Middle frontal gyrus (tissue), 1 donor: ENCODE measurements around the gene RNF151.
"Not testable (repeated sequence)": the region's sequence is repeated elsewhere in the genome, so short reads cannot be mapped to it uniquely, and the experiment has no call there.

Experiments used
- DNase-seq: peaks from one replicate; pipeline ENCODE4 v3.0.0-alpha.2; 2015; ENCODE audit warnings: low spot score; ENCODE audit errors: extremely low spot score

Gene RNF151

GRCh38 chr16:1966460-1966859 is at the start of gene RNF151:
TSS of gene RNF151 (plus strand) at chr16:1966856. CDS start at chr16:1966882, 26 bp downstream.
- no peak for DNase-seq

DNA sequence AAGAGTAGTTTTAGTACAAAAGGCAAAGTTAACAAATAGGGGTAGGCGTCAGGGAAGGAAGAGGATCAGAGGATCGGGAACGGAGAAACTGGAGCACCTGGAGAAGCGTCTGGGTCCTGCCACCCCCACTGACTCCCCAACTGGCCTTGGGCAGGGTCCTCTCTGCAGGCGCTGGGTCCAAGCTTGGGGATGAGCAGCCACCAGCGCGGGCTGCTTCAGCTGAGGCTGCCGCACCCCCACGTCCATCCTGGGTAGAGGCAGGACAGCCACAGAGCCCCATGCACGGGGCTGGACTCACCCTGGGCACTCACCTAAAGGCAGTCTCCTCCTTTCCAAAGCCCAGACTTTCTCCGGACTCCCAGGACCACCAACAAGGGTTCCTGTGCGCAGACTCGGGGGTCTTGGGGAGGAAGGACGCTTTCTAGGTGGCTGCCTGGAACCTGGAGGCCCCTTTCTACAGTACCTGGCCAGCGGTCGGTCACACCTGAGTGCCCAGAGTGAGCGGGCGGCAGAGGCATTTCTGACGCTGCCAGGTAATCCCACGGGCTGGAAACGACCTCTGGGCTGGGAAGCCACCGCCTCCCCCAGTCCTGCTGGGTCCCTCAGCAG is 49.5 kb upstream of the RNF151 start:
- no peak for DNase-seq

DNA sequence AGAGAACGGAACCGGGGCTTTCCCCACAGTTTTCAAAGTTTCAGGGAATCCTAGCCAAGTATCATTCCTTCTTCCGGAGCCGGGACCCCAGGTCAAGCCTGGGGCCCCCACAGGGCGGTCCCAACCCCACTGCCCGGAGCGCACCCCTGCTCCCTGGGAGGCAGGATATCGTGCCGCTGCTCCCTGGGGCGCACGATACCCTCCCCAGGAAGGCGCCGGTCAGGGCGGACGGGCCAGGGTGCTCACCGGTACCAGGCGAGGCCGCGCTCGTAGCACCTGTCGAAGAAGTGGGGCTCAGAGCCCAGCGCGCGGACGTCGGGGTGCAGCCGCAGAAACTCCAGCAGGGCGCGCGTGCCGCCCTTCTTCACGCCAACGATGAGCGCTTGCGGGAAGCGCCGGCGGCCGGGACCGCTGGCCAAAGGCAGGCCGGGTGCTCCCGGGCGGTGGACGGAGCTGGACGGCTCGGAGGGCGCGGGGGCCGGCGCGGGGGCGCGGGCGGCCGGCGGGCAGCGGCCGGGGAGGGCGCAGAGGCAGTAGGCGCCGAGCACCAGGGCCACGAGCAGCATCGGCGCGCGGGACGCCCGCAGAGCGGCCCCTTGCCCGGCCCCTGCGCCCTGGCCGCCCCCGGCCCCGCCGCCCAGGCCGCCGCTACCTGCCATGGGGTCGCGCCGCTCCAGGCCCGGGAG is 48.8 kb upstream of the RNF151 start:
- no peak for DNase-seq

DNA sequence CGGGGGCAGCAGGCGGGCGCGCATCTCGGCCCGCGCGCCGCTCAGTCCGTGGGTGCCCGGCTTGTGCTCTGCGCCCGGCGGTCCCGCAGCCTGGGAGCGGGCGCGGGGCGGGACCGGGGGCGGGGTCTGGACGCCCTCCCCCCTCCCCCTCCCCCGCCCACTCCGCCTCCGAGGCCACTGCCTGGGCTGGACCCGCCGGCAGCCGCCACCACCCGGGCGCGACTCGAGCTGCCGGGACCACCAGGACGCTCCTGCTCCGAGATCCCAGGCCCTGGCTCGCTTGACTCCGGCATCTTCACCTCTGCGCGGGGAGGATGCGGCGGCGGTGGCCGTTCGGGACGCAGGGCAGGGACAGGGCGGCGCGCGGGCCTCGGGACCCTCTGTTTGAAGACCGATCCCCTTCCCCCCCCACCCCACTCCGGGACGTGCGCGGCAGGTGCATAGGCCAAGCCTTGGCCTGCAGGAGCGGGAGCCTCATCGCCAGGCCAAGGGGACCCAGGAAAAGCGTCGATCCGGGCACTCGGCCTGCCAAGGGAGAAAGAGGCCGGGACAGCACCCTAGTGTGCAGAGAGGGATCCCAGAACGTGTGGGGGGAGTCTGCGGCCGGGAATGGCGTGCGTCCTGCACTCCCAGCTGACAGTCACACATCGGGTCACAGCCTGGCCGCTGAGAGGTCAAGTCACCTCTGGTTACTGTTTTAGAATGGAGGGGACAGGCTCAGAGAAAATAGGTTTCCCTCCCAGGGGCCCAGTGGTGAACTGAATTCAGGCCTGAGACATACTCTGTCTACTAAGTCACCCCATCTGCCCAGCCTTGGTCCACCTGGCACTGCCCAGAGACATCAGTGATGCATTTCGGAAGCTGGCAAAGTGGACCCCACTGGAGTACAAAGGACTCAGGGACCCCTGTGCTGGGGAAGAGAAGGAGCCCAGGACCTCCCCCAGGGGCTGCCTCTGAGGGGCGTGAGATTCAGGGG is 48.0 kb upstream of the RNF151 start, which contains the start of gene HS3ST6:
HS3ST6 (minus strand) TSS at position 65 of the 976 bp plus-strand sequence. CDS start 92 bp downstream, outside the sequence.
- no peak for DNase-seq

GRCh38 chr16:1919327-1919998 is 47.2 kb upstream of the RNF151 start:
- no peak for DNase-seq

- not testable (repeated sequence) for DNase-seq
Observed at GRCh38 chr16:1920122-1920521, 46.5 kb upstream of the RNF151 start.

DNA sequence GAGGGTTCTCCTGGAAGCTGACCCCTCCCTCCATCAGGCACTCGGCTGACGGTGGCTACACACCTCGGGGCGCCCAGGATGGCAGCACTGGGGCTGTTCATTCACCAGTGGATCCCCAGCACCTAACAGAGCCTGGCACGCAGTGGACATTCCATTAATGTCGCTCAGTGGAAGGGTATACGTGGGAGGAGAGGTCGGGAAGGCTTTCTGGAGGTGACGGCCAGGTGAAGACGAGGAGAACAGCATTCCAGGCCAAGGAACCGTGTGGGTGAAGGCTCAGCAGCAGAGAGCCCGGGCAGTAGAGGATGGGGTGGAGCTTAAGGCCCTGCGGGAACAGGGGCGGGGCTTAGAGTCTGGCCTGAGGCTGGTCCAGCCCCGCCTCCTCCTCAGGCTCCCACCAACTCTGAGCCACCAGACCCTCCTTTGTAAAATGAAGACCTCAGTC is 45.9 kb upstream of the RNF151 start:
- no peak for DNase-seq

GRCh38 chr16:1922357-1922756 is 44.3 kb upstream of the RNF151 start:
- DNase-seq: no peak

DNA sequence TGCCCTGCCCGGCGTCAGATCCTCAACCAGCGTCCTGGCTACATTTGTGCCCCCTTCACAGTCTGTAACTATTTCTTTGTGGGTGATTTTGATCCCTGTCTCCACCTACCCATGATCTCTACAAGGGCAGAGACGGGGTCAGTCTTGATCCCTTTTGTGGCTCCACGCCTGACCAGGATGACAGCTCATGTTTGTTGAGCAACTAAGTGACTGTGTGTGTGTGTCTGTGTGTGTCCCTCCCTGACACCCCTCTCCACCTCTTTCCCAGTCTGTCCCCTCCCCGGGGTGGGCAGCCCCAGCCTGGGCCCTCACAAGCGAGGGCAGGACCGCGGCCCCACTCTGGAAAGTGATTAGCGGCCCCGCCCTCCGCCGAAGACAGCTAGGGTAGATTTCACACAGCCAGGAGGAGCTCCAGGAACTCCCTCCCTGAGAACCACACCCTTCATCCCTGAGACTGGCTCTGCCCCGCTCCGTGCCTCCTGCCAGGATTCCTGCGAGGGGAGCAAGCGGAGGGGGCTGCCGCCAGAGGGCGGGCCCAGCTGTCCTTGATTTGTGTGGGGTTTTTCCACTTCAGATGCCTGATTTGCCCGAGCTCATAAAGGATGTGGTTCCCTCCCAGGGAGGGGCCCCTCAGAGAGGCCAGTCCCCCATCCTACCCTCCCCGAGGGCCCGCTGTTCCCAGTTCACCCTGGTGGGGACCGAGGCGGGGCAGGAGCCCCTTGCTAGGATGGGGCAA is 43.2 kb upstream of the RNF151 start:
- DNase-seq: no peak

DNA sequence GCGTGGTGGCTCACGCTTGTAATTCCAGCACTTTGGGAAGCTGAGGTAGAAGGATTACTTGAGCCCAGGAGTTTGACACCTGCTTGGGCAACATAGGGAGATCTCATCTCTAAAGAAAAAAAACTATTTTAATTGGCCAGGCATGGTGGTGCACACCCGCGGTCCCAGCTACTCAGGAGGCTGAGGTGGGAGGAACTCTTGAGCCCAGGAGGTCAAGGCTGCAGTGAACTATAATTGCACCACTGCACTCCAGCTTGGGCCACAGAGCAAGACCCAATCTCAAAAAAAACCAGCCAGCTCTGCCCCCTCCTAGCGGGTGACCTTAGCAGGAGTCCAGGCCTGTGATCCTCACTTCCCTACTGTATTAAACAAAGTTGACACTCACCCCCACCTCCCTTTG is 42.6 kb upstream of the RNF151 start:
- no peak for DNase-seq

- no peak for DNase-seq
Observed at GRCh38 chr16:1926271-1926670, 40.4 kb upstream of the RNF151 start.

GRCh38 chr16:1929105-1929504 is 37.6 kb upstream of the RNF151 start:
- no peak for DNase-seq

DNA sequence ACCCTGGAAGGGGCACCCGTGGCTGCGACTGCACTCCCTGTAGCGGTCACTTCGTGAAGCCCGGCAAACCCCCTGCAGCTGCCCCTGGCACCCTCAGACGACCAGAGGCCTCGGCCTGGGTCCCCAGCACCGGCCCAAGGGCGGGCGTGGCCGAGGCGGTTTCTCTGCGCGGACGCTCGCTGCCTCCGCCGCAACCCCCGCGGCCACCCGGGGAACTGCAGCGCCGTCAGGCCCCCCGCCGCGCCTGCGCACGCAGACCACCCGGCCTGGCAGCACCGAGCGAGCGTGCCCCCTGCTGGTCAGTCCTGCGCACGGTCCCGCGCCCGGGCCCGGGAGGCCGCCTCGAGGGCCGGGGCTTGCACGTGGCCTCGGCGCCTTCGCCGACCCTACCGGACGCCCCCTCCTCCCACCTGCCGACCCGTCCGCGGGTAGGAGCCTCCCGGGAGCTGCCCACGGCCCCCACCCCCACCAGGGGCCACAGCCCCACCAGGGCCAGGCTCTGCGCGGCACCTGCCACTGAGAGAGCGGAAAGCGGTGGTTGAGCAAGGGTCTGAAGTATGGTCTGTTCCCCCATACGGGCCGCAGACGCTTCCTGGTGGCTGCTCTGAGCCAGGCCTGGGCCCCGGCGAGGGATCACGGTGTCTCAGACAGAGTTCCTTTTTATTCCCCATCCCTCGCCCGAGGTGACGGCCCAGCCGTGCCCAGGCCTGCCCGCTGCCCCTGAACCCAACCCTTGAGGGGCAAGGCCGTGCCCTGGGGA is 36.9 kb upstream of the RNF151 start:
- DNase-seq: peak; percentile 37

DNA sequence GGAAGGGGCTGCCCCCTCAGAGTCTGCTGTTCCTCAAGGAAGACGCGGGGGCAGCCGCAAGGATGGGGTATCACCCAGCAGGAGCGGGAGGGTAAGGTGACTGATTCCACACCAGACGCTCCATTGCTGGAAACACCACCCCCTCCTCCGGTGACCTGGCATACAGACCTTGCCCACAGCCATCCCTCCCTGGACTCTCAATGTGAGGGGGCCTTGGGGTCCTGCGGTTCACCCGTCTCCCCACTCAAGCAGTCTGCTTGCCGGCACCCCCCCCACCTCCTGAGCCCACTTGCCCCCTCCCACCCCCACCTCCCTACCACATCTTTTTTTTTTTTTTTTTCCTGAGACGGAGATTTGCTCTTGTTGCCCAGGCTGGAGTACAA is 36.3 kb upstream of the RNF151 start:
- DNase-seq: no peak

DNA sequence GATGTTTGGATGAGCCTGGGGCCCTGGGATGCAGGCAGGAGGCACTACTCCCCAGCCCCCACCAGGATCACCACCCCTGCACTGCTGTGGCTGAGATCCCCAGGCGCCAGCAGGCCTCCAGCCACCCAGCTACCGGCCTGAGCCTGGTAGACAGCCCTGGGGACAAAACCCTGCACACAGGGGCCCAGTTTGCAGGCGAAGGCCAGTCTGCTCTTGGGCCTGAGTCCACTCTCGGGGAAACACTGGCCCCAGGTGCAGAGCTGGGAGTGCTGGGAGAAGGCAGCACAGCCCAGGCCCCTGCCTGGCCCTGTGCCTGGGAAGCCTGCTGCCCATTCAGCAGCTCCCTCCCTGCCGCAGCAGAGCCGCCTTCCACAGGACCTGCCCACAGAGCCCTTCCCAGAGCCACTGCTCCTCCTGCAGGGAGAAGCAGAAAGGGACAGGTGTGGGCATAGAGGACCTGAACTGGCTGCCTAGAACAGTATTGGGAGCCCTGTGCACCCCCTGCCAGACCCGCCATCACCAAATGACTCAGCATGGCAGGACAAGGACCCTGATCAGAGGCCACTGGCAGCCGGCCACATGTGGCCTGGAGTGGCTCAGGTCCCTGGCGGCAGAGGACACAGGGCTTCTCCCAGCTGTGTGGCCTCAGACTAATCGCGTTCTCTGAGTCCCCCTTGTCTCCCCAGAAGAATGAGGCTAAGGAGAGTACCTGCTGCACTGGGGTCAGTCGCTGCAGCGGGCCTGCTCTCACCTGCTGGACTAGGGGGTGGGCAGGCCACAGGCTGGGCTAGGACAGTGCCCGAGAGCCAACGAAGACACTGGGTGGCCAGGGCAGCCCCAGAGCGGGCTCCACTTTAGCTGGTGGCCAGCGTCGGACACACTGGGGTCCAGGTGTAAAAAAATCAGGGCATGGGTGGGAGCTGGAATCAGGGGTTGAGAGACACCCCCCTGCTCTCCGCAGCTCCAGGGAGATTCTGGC is 34.3 kb upstream of the RNF151 start:
- DNase-seq: no peak

GRCh38 chr16:1933097-1933661 is 33.5 kb upstream of the RNF151 start:
- no peak for DNase-seq

DNA sequence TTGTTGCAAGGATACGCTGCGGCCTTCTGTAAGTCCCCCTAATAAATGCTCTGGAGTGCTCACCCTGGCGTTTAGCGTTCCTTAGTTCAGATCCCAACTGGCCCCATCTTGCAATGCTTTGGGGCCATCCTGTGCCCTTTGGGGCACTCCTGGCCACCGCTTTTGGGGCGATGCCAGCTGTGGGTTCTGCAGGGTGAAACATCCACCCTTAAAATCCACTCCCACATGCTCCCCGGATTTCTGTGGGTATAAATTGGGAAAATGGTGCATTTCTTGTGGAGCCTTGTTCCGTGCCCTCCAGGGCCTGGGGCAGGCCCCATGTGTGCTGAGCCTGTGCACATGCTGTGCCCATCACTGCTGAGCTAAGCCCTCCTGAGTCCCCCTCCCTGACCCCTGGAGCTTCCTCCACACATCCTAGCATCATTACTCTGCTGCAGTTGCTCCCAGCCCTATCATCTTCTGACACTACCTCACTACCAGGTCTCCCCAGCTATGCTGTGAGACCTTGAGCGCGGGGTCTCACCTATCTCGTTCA is 29.6 kb upstream of the RNF151 start:
- no peak for DNase-seq

DNA sequence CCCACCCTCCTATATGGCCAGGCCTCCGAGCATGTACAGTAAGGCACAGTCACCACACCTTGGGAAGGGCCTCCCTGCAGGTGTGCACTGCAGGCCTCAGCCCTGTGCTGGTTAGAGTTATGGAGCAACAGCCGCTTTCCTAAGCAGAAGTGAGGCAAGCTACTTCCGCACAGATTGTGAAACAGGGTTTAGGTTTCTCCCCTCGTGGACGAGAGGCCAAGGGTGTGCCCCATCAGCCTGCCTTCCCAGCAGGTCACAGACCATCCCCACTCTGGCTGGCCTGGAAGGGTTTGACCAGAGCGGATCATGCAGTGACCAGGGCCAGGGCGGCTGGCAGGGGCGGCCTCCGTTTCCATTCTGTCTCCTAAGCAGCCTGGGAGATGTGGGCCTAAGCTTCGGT is 28.3 kb upstream of the RNF151 start:
- DNase-seq: no peak
